ENCODE measurements around the gene PKD1L1.

DNA sequence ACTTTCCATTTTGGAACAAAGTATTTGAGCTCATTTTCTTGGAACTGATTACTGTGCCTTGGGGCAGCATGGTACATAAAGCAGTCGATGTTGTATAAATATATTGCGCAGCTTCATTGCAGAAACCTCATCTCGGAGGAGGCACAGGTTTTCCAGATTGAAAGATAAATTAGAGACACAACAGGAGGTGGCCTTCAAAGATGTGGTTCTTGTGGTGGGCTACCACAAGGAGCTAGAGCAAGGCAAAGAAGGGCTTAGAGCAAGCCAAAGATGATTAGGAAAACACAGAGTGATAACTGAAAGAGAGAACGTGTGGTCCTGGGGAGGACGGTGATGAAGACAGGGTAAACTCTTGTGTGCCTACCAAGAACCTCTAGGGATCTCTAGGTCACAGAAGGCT is 197.2 kb downstream of the PKD1L1 start:
- TF ChIP-seq JUN (CRISPR knock-in tag; IDR thresholded peaks at IDR 0.05) (no peak), NFYB (CRISPR knock-in tag; conservative IDR thresholded peaks at IDR 0.05; ENCODE audit: low read depth) (no peak), ZNF263 (CRISPR knock-in tag; IDR thresholded peaks at IDR 0.05; ENCODE audit: low read depth) (no peak), TEAD4 (CRISPR knock-in tag; IDR thresholded peaks at IDR 0.05) (no peak)
- TF ChIP-seq, protein P1, sequence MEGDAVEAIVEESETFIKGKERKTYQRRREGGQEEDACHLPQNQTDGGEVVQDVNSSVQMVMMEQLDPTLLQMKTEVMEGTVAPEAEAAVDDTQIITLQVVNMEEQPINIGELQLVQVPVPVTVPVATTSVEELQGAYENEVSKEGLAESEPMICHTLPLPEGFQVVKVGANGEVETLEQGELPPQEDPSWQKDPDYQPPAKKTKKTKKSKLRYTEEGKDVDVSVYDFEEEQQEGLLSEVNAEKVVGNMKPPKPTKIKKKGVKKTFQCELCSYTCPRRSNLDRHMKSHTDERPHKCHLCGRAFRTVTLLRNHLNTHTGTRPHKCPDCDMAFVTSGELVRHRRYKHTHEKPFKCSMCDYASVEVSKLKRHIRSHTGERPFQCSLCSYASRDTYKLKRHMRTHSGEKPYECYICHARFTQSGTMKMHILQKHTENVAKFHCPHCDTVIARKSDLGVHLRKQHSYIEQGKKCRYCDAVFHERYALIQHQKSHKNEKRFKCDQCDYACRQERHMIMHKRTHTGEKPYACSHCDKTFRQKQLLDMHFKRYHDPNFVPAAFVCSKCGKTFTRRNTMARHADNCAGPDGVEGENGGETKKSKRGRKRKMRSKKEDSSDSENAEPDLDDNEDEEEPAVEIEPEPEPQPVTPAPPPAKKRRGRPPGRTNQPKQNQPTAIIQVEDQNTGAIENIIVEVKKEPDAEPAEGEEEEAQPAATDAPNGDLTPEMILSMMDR (IDR thresholded peaks at IDR 0.05): no peak
